ENCODE measurements around the gene INSM1.

DNA sequence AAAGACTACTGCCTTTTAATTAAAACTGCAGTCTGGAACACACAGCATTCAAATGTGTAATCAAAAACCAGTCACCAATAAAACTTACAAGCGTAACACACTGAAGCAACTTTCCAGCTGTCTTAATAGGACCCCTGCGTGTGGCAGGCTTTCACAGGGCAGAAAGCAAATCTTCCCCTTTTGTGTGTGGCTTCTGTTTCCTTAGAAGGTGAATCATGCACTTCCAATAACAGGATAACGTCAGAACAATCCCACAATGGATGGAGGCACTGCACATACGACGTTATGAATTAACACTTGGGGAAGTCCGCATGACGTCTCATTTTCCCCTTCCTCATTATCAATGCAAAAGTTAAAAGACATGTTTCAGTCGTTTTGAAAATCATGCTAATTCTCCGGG is 44.8 kb downstream of the INSM1 start:
- TF ChIP-seq CTCF (IDR thresholded peaks at IDR 0.05; ENCODE audit: extremely low read depth in 1 of 2, insufficient read depth in 1 of 2, low read depth in 1 of 2, low read length in 2 of 2): no peak
- no peak for TF ChIP-seq POLR2A (IDR thresholded peaks at IDR 0.05; ENCODE audit: low read depth, low read length)

Data from endothelial cell of umbilical vein (primary cell).